Measurements from ENCODE around the gene GJD2.

Gene GJD2

DNA sequence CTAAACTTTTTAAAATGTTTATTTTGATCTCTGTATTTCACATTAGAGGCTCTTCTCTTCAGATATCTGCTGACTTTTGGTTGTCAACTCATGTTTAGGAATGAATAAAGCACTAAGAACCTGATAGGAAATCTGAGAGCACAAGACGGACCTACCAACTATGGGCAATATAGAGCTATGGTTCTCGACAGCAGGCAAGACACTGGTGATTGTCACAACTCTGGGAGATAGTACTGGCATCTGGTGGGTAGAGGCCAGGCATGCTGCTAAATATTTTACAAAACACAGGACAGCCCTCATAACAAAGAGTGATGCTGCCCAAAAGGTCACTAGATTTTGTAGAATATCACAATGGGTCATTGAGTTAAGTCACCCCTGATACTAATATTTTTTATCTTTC lies 17.5 kb upstream of the GJD2 start:
- no peak for DNase-seq

DNA sequence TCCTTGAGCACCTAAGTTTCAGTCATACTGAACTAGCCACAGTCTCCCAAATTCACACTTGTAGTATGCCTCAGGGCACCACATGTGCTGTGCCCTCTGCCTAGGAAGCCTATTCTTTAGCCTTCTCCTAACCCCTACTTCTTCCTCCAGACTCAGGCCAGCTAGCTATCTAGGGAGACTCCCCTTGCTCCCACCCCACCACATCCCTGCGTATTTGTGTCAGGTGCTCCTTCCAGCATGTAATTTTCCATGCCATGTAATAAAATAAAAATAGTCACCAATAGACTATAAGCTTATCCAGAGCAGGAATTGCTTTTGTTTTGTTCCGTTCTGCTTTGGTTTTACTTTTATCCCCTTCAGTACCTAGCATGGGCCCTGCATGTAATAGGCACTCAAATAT lies 14.9 kb upstream of the GJD2 start:
- DNase-seq, result no peak

DNA sequence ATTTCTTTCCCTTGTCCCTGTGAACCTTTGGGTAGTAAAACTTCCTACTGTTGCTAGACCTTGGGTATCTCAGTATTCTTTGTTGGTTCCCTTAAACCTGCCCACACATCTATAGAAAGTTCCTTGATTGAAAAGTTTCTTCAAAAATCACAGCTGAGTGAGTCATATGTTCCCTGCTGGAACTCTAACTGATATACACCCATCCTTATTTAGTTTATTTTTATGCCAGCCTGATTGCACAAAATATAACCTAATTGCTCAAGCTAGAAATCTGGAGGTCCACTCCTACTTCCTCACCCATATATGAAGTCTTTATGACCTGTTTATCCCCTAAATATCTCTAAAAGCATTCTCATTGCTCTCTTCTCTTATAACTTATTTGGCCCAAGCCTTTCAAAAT lies 13.7 kb upstream of the GJD2 start:
- DNase-seq, result no peak

DNA sequence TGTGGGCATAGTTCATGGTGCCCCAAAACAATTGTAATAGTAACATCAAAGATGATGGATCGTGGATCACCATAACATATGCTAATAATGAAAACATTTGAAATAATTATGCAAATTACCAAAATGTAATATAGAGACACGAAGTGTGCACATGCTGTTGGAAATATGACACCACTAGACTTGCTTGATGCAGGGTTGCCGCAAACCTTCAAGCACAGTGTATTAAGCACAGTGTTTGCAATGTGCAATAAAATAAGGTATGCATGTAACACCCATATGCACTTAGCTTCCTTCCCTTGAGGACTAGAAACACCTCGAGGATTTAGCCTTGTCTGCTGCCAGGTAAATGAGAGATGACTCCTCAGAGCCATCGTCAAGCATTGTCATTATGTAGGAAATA lies 10.9 kb upstream of the GJD2 start:
- no peak for DNase-seq

DNA sequence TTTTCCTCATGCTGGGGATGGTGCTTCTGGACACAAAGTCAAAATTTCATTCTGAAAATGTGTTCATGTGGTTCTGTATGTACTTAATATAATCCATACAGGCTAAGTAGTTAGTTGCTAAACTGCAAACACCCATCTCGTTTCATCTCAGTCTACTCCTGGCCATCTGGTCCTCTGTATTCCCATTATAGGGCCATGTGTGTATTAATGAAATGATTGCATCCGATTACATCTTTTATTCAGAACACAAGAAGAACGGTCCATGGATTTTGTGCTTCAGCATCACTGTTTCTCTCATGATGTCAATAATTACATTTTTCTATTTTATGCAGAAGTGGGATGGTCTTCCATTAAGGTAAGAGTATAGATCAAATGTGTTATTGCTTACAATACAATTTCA lies 6.1 kb upstream of the GJD2 start:
- no peak for DNase-seq

DNA sequence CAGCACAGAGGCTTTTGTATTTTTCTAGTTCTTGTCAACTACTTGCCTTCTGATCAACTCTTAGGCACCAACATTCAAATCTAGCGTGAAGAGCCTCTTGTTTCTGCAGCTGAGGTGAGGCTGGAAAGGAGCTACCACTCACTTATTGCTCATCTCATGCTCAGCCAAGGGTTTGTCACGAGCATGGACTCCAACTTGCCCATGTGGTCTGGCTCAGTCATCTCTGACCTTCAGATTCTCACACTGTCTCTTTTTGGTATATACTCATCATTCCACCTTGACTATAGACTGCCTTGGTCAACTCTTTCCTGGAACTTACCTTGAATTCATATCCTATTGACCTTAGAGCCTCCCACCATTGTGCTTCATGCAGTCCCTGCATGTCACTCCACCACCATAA lies 5.2 kb upstream of the GJD2 start:
- DNase-seq, result no peak

DNA sequence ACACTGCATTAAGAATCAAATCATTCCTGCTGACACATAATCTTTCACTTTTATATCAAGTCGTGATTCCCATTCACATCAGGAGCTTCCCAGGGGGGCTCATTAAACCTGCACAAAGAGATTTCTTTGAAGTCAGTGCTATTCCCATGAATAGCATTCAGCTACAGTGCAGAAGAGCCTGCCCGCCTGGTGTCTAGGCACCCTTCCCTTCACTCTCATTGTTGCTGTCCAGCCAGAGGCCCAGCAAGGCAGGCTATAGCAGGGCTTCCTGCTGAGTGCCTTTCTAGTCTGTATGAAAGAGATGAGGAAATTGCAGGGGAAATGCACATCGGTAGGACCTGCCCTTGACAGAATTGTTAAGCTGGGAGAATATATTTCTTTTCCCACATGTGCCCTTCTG lies 4.5 kb upstream of the GJD2 start:
- no peak for DNase-seq

DNA sequence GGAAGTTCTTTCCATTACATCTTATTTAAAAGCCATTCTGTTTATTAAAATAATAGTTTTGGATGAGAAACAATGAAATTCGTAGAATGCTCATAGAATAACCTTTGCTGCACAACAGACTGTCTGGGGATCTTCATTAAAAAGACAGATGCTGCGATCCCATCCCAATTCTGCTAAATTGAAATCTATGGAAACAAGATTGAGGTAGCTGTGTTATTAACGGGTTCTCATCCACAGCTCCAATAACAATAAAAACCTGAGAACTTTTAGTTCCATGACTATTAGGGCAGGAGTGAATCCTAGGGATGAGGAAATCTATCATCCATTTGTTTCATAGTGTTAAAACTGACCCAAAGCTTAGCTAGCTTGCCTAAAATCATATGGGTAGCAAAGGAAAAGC lies 2.5 kb upstream of the GJD2 start:
- no peak for DNase-seq

DNA sequence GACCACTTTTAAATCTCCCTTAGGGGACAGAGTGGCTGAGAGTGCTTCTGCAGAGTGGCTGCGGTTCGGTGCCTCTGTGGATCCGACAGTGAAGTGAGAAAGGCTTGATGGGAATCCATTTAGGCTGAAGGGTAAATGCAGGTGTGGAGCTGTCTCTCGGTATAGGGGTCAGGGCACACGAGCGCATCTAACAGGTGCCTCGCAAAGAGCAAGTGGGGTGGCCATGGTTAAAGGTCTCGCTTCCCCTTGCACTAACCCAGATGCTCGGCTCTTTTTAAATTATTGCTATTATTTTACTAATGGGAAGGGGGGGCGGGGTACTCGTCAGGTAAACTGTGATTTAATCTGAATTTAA lies 598 bp upstream of the GJD2 start:
- no peak for DNase-seq

DNA sequence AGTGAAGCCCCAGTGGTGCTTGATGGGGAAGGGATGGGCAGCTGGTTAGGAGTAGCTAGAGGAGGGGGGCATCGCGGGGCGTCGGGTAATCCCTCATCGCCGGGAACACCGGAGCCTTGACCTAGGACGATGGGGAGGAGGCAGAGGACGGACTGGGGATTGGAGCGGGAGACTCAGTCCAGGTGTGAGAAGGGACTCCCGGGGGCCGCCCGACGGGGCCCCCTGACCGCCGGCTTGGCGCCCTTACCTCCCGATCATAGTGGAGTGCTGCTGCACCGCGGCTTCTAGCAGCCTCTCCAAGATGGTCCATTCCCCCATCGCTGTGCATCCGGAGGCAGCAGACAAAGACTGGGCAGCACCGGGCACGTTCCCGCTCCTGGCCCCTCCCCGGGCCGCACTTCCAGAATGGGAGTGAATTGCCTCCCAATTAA lies 612 bp downstream of the GJD2 start:
- no peak for DNase-seq

DNA sequence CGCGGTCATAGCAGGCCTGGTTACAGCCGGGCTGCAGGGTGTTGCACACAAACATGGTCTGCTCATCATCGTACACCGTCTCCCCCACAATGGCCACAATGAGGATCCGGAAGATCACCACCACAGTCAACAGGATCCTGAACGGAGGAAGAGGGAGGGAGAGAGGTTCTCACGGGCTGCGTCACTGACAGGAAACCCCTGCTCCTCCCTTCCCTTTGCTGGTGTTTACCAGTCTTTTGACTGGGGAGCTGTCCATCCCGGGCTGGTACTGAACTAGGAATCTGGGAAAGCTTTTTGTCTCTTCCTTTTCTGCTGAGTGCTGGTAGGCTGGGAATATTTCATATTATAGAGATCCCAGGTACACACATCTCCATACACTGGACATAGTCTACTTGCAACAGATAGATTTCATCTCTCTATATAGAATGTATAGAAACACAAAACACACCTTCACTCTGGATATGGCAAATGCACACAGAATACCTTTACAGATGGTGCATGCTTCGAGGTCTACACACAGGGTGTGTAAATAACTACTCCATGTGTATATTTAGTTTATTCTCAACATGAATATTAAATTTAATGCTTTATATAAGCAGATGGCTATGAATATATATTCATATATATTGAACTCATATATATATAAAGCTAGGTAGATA lies 1.4 kb downstream of the GJD2 start:
- DNase-seq, result no peak

DNA sequence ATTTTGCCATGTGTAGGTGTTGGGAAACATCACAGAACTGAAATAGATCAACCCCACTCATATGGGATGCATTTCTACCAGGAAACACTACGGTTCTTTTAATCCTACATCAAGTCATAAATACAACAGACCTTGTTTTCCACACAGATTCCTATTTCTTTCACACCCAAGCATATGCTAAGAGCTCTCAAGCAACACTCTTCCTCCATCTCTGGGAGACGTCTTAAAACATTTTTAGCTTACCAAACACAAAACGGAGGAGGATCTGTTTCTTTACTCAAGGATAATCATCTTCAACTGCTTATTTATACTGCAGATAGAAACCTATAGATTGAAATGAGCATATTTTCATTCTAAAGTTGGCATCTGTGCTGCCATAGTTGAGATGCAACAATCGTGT lies 5.1 kb downstream of the GJD2 start:
- DNase-seq, result no peak

DNA sequence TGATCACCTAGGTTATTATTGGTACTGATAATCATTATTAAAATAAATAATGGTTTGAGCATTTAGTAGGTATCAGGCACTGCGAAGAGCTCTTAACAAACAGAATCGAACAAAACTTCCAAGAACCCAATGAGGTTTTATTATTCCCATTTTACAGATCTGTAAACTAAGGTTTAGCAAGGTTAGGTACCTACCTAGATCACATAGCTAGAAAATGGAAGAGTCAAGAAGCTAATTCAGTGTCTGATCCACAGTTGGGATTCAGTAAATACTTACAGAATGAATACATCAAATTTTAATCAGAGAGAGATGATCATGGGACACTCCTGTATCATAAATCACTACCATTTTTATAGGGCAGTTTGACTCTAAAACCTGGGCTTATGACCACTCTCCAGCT lies 15.5 kb downstream of the GJD2 start:
- no peak for DNase-seq

DNA sequence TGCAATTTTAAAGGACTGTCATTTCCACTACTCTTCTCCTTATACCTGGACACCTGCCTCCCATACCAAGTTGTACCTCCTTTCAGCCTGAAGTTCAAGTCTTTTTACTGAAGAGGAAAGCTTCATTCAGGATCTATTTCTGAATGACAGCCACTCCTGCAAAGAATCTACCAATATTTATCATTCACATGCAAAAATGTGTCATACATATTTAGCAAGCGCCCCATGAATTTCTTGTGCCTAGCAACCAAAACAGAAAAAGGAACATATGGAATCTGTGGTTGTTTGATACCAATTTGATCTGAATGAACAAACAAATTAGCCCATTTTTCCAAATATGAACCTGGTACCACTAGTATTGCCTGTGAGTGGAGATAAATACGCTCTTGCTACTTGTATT lies 16.8 kb downstream of the GJD2 start:
- DNase-seq, result no peak

DNA sequence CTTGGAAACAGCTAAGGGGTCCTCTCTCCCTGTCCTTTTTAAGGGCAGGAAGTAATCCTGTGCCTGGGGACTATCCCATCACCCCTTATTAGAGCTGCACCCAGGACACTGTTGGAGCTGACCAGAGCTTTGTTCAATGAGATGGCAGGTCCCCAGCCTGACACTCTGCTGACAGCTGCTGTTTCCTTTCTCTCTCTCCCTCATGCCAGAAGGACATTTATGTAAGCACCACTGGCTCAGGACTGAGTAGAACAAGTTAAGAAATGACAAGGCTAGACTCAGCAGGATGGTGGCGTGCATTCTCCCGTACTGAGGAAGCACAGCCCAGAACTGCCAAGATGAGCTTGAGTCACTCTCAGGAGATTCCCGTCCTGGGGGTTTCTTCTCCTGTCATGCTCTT lies 17.3 kb downstream of the GJD2 start:
- DNase-seq, result no peak

DNA sequence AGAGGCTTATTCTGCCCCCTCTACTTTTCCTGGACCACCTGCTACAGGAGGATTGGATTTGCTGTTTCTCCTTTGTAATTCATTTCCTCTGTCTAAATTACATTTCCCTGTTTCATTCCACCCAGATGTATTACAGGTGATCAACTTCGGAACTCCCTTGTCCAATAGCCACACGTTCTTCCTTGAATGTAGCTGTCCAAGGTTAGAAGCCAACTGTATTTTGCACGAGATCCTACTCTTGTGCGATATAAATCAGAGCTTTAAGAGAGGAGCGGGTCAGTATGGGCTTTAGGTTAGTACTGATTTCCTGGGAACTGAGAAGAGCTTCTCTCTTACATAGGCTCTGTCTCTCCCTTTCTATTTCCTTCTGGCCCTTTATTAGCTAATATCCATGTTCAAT lies 20.5 kb downstream of the GJD2 start:
- no peak for DNase-seq

DNA sequence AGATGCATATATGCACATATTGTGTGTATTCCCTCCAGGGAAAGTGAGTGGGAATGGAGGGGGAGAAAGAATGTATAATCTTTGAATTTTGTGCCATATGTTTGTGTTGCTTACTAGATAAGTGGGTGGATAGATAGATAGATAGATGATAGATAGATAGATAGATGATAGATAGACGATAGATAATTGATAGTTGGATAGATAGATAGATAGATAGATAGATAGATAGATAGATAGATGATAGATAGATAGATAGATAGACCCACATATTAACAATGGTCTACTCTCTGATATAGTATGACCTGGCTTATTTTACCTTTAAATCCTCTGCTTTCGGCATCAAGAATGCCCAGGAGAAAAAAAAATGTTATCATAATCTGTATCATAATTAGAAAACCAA lies 21.2 kb downstream of the GJD2 start:
- DNase-seq, result no peak

DNA sequence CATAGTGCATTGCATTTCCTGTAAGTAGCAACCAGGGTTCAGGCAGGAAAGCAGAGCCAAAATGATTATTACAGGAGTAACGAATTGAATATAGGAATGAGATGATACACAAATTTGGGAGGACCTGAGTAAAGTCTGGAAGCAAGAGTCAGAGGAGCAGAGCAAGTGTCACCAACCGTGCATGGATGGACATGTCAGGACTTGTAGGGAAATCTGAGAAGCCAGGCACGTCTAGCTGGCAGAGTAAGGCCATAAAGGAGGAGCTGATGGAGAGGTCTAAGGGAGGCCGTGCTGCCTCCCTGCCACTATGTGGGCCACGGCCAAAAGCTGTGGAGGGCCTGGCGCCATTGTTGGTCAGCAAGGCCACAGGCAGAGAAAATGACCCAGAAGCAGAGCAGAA lies 22.4 kb downstream of the GJD2 start:
- DNase-seq, result no peak

DNA sequence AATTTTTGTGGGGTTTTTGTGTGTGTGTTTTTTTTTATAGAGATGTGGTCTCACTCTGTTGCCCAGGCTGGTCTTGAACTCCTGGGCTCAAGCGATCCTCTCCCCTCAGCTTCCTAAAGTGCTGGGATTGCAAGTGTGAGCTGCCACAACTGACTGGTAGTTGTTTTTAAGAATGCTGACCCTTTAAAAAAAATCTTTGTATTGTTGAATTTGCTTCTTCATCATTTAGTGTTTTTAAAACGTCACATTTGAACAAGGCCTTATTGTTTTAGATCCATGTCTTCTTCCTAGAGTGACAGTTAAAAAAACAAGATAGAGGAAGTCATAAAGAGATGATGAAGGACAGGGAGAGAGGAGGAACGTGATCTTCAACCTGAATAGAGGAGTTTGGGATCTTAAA lies 24.1 kb downstream of the GJD2 start:
- no peak for DNase-seq

DNA sequence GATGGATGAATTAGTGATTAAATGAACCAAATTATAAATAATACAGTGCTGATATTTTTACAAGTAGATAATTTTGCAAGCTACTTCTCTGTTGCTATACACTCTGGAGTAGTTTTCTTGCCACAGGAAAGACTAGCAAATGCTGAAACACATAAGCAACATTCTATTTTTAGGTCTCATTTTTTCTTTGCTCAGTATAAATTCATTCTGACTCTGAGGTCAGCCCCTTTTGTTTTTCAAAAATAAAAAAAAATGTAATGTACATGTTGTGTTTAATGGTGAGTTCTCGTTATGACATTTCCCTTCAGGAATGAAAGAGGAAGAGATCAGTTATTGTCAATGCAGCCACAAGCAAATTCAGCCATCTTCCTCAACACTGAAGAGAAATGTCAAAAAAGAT lies 24.9 kb downstream of the GJD2 start:
- DNase-seq, result no peak

DNA sequence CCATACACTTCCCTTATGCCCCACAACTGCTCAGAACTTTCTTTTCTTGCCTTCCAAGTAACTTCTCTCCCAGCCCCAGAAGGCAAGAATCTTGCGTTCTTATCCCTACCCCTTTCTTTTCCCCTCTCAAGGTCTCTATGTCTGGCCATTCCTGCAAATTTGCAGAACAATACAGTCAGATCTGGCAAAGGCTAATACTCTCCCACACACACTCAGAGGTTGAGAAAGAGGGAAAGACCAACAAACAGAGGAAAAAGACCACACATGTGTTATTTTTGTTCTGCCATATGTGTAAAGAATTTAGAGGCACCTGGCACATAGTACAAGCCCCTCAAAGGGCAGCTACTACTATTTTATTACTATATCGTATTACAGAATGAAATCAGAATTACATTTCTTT lies 25.7 kb downstream of the GJD2 start:
- DNase-seq, result no peak

DNA sequence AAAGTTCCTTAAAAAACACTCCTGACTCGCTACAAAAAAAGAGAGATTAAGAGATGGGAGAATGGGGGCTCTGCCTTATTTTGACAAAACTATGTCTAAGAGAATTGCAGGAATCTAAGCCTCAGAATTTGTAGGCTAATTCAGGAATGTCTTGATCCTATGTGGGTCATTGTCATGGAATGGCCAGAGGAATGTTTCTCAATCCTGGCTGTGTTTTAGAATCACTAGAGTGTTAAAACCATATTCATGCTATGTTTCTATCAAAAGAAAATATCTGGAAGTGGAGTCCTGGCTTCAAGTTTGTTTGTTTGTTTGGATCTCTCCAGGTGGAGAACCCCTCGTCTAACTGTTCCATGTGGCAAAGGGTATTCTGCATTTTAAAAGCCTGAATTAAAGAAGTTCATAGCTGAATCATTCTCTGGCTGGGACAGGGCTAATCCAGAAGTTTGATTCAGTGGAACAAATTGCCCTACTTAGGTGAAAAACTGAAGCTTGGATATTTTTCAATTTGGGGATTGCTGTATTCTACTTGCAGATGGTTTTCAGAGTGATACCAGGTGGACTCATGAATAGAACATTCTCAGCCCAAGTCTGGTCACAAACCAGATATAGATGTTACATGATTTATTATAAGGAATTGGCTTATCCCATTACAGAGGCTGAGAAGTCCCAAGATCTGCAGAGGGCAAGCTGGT lies 28.2 kb downstream of the GJD2 start:
- DNase-seq, result no peak

DNA sequence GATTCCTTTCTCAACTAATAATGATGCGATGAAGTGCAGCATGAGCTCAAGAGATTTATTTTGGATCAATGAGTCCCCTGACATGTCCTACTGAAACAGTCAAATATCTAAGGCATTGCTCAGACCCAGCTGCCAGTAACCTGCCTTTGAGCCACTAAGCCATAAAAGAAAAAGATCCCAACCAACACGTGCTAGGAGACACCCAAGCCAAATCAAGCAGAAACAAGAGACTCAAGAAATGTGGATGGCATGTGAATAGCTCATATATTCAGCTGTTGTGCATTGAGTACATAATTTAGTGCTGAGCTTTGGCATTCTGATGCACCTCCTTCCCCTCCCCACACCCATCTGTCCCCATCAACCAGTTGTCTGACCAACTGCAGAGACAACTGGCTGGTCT lies 29.2 kb downstream of the GJD2 start:
- no peak for DNase-seq

DNA sequence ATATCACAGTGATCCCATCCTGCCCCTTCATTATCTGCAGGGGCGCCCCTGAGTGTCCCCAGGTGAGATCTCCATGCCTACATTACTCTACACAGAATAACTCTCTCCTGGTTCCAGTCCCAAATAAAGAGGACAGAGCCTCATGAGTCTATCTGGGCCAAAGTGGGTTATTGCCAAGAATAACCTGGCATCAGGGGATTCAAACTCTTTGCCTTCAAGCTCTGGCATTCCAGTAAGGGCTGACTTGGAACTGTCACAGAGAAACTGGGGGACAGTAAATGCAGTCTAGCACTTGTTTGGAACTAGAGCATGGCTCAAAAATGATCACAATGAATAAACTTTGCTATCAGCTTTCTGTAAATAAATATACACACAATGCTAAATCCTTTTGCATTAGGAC lies 30.3 kb downstream of the GJD2 start:
- DNase-seq, result no peak

DNA sequence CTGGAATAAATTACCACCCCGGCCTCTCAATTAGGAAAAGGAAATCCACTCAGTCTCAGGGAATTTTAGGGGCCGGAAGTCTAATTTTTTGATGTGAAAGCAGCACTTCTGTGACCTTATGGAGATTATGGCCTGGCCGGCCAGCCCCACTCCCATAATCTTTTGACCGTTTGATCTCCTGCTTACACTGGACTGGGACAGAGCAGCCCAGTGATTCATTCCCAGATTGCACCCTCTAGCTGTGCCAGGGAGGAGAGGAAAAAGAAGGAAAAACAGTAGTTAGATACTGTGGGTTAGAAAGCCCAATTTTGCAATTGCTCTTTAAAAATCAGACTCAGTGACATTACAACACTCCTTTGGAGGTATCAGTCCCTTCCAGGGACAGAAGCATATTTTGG lies 32.4 kb downstream of the GJD2 start:
- no peak for DNase-seq

Measured in CD4-positive, alpha-beta T cell treated with Interferon gamma for 1 hour (primary cell).